ENCODE data around the gene HSPA9.

HSPA9 gene

DNA sequence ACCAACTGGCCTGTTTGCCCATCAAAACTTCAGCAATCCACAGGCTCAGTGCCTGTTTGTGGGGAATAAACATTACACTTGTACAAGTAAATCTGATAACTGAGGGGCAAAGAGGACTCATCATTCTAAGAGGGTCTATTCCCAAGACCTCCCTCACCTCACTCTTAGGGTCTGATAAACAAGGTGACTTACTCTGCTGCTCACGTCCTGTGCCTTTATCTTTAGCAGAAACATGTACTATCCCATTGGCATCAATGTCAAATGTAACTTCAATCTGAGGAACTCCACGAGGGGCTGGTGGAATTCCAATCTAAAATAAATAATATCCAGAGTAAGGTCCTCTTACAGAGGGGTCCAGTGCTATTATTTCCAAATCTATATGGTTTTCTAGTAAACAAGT lies 17.5 kb downstream of the HSPA9 start:
- Mint-ChIP-seq H3K27ac (no peak overlapping the region), H3K36me3 (peaks cover 11% of the 10 kb centered on the region), H3K4me1 (ENCODE audit: low read depth) (peaks cover 24% of the 10 kb centered on the region), H3K27me3 (no peaks in the 10 kb centered on the region), H3K9me3 (ENCODE audit: low read depth) (no peaks in the 10 kb centered on the region), H3K4me3 (no peak overlapping the region)

DNA sequence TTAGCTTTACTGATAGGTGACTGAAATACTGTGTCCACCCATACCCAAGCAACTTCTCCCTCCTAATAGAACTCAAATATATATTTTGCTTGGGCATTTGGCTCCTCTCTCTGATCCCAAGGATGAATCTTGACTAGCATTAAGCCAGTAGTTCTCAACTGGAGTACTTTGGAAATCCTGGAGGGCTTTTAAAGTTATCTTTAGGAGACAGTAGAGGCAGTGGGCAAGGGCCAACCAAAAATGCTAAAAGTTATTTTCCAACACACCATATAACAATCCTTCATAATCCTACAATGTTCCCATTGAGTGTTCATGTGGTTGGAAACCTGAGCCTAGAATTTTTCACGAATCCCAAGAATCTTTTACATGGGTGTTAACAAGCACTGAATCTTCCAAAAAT lies 21.1 kb downstream of the HSPA9 start:
- H3K36me3 Mint-ChIP-seq = peaks cover 9% of the 10 kb centered on the region
- H3K27me3 Mint-ChIP-seq = no peaks in the 10 kb centered on the region
- H3K9me3 Mint-ChIP-seq (ENCODE audit: low read depth) = no peaks in the 10 kb centered on the region
- H3K4me1 Mint-ChIP-seq (ENCODE audit: low read depth) = peaks cover 22% of the 10 kb centered on the region
- no peak overlapping the region for H3K4me3 Mint-ChIP-seq
- H3K27ac Mint-ChIP-seq = no peak overlapping the region

DNA sequence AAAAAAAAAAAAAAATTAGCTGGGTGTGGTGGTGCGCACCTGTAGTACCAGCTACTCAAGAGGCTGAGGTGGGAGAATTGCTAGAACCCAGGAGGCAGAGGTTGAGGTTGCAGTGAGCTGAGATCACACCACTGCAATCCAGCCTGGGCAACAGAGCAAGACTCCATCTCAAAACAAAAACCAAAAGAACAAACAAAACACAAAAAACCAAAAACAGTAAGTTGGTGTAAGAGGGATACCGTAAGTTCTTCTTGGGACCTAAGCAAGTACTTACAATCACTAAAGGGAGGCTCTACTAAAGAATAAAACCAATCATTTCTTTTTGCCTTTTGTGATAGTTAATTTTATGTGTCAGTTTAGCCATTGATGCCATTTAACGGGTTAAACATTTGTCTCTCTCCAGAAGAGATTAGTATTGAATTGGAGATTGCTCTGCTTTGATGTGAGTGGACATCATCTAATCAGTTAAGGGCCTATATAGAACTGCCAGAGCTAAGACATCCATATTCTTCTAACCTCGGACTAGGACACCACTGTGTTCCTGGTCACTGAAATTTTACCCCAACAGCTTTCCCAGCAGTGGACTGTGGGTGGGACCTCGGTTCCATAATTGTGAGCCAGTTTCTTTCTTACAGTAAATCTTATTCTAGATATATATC lies 21.6 kb downstream of the HSPA9 start:
- Mint-ChIP-seq H3K4me1 (ENCODE audit: low read depth) (peaks cover 21% of the 10 kb centered on the region), H3K9me3 (ENCODE audit: low read depth) (no peaks in the 10 kb centered on the region), H3K27ac (no peak overlapping the region), H3K36me3 (peaks cover 6% of the 10 kb centered on the region), H3K27me3 (no peaks in the 10 kb centered on the region), H3K4me3 (no peak overlapping the region)

DNA sequence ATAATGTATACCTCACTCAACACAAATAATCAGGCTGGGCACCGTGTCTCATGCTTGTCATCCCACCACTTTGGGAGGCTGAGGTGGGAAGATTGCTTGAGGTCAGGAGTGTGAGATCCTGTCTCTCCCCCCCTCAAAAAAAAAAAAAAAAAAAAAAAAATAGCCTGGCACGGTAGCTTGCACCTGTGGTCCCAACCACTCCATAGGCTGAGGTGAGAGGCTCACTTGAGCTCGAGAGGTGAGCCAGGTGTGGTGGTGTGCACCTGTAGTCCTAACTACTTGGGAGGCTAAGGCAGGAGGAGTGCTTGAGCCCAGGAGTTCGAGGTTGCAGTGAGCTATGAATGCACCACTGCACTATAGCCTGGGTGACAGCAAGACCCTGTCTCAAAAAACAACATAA lies 22.5 kb downstream of the HSPA9 start:
- H3K4me3 Mint-ChIP-seq = no peak overlapping the region
- peaks cover 30% of the 10 kb centered on the region for H3K4me1 Mint-ChIP-seq (ENCODE audit: low read depth)
- peaks cover 6% of the 10 kb centered on the region for H3K36me3 Mint-ChIP-seq
- H3K27ac Mint-ChIP-seq = peak overlapping the region; percentile 46
- no peaks in the 10 kb centered on the region for H3K9me3 Mint-ChIP-seq (ENCODE audit: low read depth)
- H3K27me3 Mint-ChIP-seq = no peaks in the 10 kb centered on the region

DNA sequence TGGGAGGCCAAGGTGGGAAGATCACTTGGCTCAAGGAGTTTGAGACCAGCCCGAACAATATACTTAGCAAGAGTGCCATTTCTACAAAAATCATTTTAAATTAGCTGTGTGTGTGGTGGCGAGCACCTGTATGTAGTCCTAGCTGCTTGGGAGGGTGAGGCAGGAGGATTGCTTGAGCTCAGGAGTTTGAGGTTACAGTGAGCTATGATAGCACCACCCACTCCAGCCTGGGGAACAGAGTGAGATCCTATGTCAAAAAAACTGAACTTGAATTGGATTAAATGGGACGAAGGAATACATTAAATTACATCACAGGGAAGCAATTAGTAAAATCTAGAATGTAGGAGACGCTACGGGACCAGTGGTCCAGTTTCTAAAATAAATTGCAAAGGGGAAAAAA lies 25.8 kb downstream of the HSPA9 start:
- Mint-ChIP-seq H3K27me3 (no peaks in the 10 kb centered on the region), H3K36me3 (peaks cover 3% of the 10 kb centered on the region), H3K9me3 (ENCODE audit: low read depth) (no peaks in the 10 kb centered on the region), H3K4me1 (ENCODE audit: low read depth) (peaks cover 43% of the 10 kb centered on the region), H3K27ac (no peak overlapping the region), H3K4me3 (no peak overlapping the region)

DNA sequence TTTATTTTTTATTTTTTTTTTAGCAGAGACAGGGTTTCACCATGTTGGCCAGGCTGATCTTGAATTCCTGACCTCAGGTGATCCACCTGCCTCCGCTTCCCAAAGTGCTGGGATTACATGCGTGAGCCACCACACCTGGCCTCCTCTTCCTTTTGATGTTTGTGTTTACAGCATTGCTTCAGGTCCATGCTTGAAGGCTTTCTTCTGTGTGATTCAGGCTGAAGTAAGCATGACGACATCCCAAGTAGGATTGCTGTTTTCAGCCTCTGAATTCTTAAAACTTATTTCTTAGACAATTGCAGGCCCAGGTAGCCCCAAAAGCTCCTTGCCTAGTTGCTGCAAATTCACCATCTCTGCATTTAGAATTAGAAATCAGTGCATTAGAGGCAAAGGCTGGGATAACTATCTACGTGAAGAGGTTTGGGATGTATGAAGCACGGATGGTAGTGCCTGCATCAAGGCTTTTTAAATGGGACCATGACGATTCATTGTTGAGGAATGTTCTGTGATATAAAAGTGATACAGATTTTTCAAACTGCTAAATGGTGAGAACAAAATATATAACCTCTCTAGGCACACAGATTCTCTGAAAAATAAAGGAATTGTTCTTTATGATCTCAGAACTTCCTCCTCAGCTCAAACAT lies 29.2 kb downstream of the HSPA9 start:
- Mint-ChIP-seq H3K4me1 (ENCODE audit: low read depth) (peaks cover 52% of the 10 kb centered on the region), H3K4me3 (peak overlapping the region; percentile 68), H3K27me3 (no peaks in the 10 kb centered on the region), H3K27ac (no peak overlapping the region), H3K9me3 (ENCODE audit: low read depth) (no peaks in the 10 kb centered on the region), H3K36me3 (peaks cover 14% of the 10 kb centered on the region)

DNA sequence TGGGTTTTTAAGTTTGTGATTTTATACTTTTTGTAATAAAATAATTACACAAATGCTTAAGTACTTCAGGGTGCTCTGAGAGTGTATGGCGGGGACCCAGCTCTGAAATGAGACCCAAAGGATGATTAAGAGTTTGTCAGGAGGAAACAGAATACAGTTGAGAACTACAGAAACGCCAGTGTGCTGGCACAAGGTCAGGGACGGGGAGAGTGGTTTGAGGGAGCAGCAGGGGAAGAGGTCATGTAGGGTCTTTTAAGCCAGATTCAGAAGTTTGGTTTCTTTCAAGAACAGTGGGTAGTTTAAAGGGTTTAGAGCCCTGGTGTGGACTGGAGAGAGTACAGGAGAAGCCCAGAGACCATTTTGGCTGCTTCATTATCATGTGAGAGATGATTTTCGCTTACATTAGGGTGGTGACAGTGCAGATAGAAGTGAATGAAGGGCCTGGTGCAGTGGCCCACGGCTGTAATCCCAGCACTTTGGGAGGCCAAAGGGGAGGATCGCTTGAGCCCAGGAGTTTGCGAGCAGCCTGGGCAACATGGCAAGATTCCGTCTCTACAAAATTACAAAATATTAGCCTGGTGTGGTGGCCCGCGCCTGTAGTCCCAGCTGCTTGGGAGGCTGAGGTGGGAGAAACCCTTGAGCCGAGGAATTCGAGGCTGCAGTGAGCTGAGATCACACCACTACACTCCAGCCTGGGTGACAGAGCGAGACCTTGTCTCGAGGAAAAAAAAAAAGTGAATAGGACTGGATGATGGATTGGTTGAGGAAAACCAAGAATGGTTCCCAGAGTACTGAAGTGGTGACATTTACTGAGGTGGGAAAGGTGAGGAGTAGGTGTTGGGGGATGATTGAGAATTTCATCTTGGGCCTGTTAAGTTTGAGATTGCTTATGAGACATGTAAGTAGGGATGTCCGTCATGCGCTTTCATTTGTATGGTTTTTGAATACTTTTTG lies 30.7 kb downstream of the HSPA9 start:
- Mint-ChIP-seq H3K36me3 (peaks cover 12% of the 10 kb centered on the region), H3K4me1 (ENCODE audit: low read depth) (peaks cover 64% of the 10 kb centered on the region), H3K27ac (peak overlapping the region; percentile 100), H3K9me3 (ENCODE audit: low read depth) (no peaks in the 10 kb centered on the region), H3K27me3 (no peaks in the 10 kb centered on the region), H3K4me3 (peak overlapping the region; percentile 100)

DNA sequence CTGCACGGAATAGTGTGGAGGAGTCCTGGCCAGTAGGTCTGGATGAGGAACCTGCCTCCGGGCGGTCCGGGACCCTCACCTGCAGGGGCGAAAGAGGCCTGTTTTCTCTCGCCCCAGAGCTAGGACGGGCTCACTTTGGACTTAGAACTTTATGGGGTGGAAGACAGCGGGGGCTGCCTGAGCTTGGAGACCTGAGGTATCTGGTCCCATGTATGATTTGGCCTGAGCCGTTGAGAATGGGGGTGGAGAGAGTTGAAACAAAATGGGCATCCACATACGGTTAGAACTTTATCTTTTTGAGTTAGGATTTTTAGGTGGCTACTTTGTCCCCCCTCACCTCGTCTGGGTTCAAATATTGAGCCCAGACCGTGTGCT lies 31.5 kb downstream of the HSPA9 start:
- H3K9me3 Mint-ChIP-seq (ENCODE audit: low read depth) = no peaks in the 10 kb centered on the region
- peak overlapping the region; percentile 100 for H3K27ac Mint-ChIP-seq
- H3K4me3 Mint-ChIP-seq = peak overlapping the region; percentile 100
- H3K4me1 Mint-ChIP-seq (ENCODE audit: low read depth) = peaks cover 66% of the 10 kb centered on the region
- H3K27me3 Mint-ChIP-seq = no peaks in the 10 kb centered on the region
- peaks cover 11% of the 10 kb centered on the region for H3K36me3 Mint-ChIP-seq

DNA sequence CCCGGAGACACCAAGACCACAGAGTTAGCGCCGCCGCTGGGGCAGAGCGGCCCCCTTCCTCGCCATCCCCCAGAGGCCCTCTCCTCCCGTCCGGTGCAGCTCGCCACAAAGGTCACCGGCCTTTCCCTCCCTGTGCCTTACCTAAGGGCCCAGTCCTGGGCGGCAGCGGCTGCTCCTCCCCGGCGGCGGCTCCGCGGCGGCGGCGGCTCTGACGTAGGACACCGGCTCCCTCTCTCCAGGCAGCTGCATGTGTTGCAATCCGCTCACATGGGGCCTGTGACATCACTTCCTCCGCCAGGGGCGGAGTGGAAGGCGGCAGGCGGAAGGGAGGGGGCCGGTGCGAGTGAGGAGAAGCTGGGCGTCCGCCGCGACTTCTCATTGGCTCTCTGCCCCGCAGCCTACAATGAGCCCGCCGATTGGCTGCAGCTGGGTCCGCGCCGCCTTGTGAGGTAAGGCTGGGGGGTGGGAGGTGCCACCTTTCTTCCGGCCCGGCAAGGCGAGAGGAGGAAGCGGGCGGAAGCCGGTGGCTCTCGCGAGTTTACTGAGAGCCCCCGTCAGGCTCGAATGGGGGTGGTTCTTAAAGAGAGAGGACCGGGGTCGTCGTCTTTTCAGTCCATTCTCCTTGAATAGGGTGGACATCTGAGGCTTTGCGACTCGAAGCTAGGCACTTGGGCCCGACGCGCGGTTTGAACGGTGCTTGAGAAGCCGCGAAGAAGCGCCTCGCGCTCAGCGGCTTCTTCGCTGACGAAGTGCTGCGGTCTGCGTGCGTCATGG lies 32.1 kb downstream of the HSPA9 start, which contains the start of gene ETF1:
Gene ETF1, minus strand, starts transcription at position 281 of the 774 bp plus-strand sequence. CDS start 318 bp downstream, outside the sequence.
- Mint-ChIP-seq H3K36me3 (peaks cover 11% of the 10 kb centered on the region), H3K27ac (peak within 1 kb of the TSS; percentile 100), H3K4me1 (ENCODE audit: low read depth) (peaks cover 63% of the 10 kb centered on the region), H3K27me3 (no peaks in the 10 kb centered on the region), H3K9me3 (ENCODE audit: low read depth) (no peaks in the 10 kb centered on the region), H3K4me3 (peak within 1 kb of the TSS; percentile 100)

DNA sequence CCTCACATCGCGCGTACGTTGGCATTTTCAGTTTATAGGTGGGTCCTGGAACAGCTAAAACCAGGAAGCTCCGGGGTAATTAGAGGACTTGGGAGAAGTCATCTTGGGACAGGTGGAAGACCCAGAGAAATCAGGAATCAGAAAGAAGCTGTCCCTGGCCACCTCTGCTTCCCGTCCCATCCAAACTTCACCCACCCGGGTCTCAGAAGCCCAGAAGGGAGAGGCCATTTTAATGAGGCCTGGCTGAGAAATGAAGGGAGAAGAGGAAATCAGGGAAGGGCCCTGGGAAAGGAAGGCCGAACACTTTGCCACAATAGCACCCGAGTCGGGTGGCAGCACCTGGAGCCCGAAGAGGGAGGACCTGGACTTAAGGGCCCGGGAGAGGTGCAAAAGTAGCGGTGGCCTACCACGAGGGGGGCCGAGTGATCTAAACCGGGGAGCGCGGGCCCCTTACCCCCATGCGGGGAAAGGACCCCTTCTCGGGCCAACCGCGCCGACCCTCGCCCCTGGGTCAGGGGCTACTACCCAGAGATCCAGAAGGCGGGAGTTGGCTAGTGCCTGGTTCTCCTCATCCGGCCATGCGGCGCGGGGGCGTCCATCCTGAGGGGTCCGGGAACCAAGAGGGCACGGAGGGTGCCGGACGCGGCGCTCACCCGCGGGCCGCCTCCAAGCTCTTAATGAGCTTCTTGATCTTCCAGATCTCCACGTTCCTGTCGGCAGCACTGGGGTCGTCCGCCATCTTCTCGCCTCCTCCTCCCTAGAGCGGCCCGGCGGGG lies 32.8 kb downstream of the HSPA9 start:
- peaks cover 11% of the 10 kb centered on the region for H3K36me3 Mint-ChIP-seq
- H3K27ac Mint-ChIP-seq = peak overlapping the region; percentile 100
- no peaks in the 10 kb centered on the region for H3K9me3 Mint-ChIP-seq (ENCODE audit: low read depth)
- H3K27me3 Mint-ChIP-seq = no peaks in the 10 kb centered on the region
- peak overlapping the region; percentile 100 for H3K4me3 Mint-ChIP-seq
- peaks cover 59% of the 10 kb centered on the region for H3K4me1 Mint-ChIP-seq (ENCODE audit: low read depth)

DNA sequence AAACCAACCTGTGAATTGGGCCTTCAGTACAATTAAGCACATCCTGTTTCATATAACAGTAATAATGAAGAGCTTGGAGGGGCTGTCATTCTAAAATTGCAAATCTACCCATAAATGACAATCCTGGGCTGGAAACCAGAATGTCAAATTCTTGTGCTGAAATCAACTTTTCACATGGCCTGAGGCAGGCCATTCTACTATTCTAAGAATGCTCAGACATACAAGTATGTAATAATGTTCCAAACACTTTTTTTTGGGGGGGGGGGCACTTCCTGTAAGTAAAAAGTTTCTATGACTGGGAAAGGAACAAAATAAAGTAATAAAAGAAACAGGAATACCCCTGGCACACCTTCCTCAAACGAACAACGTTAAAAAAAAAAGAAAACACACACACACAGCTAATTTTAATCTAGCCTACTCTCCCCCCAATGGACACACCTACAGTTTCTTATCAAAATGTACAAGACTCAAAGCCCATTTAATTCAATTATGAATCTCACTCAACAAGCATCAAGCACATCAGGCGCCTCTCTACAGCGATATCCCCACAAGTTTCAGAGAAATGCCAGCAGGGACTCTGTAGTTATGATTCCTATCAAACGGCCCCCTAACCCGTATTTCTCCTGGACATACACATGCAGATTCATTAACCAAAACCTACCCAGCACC lies 33.6 kb downstream of the HSPA9 start:
- Mint-ChIP-seq H3K4me1 (ENCODE audit: low read depth) (peaks cover 66% of the 10 kb centered on the region), H3K9me3 (ENCODE audit: low read depth) (no peaks in the 10 kb centered on the region), H3K36me3 (peaks cover 11% of the 10 kb centered on the region), H3K27ac (peak overlapping the region; percentile 89), H3K4me3 (peak overlapping the region; percentile 100), H3K27me3 (no peaks in the 10 kb centered on the region)

DNA sequence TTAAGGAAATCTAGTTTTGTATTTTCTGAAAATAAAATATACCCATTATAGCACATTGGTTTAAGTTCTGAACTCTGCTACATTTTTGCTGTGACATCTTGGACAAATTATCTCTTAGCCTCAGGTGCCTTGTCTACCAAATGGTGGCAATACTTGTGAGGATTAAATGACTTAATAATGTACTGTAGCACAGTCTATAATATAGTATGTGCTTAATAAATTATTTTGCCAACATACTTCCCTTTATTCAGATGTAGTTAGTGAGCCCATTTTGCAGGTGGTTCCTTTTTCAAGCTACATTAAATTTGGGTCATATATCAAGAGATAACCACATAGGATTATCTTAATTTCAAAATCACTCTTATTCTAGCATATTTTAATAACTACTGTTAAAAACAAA lies 35.4 kb downstream of the HSPA9 start:
- Mint-ChIP-seq H3K4me3 (peak overlapping the region; percentile 100), H3K4me1 (ENCODE audit: low read depth) (peaks cover 65% of the 10 kb centered on the region), H3K9me3 (ENCODE audit: low read depth) (no peaks in the 10 kb centered on the region), H3K27ac (peak overlapping the region; percentile 50), H3K36me3 (peaks cover 13% of the 10 kb centered on the region), H3K27me3 (no peaks in the 10 kb centered on the region)

DNA sequence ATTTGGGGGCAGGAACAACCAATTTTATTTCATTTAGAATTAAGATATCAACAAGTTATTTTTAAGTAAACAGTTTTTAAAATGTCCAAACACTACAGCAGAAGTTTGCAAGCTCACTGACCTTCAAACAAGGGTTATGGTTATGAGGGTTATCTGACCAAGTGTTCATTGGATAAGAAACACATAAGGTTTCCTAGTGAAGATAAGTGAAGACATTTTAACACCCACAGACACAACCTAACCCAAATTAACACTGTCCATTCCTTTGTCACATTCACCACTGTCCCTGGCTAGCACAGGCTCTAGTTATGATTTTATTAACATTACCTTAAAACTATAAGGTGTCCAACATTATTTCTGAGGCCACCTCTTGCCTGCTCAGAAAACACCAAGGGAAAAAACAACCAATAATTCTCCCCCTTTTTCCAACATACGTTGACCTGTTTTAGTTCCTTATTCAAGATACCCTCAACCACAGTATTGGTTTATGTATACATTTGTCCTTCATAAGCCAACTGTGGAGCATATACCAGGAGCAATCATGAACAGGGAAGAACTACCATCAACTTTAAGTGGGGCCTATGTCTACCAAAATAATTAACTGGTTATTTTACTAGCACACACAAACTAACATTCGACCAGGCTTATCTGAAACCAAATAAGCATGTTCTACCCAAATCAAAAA lies 36.1 kb downstream of the HSPA9 start:
- Mint-ChIP-seq H3K27me3 (no peaks in the 10 kb centered on the region), H3K36me3 (peaks cover 16% of the 10 kb centered on the region), H3K27ac (peak overlapping the region; percentile 54), H3K4me1 (ENCODE audit: low read depth) (peaks cover 65% of the 10 kb centered on the region), H3K9me3 (ENCODE audit: low read depth) (no peaks in the 10 kb centered on the region), H3K4me3 (peak overlapping the region; percentile 100)

Data from activated naive CD8-positive, alpha-beta T cell (primary cell).